GM12864 (cell line): ENCODE measurements around the gene LUC7L3.
A peak's percentile ranks its signal among the peaks of the same experiment; 100 is the strongest.
"Not testable (repeated sequence)": the region's sequence is repeated elsewhere in the genome, so short reads cannot be mapped to it uniquely, and the experiment has no call there.

Experiments
- DNase-seq: peaks from one replicate; pipeline ENCODE4 v3.0.0-alpha.2; 2011; ENCODE audit warnings: low read depth
- H3K4me3 ChIP-seq: 2 replicates; pipeline ENCODE4 v1.5.1; 2011; ENCODE audit warnings: mild to moderate bottlenecking, low read depth, low read length, control low read depth
- TF ChIP-seq, protein P1 (sequence below): IDR thresholded peaks from 2 replicates; pipeline ENCODE4 v1.5.1; 2011; ENCODE audit warnings: low read depth, mild to moderate bottlenecking, moderate library complexity, low read length, control low read depth, inconsistent platforms; ENCODE audit errors: missing control alignments

Gene LUC7L3

DNA sequence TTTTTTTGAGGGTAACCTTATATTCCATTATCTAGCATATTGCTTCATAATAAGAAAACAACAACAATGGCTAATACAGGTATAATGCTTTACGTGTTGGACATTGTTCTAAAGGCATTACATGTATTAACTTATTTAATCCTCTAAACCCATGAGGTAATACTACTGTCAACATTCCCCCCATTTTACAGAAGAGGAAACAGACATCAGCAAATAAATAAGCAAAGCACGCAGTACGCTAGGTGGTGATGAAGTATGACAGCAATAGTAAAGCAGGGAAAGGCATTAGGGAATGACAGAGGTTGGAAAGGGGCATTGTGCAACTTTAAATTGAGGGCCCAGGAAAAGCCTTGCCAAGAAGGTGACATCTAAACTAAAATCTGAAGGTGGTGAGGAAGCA is 16.2 kb upstream of the LUC7L3 start:
- TF ChIP-seq, protein P1, sequence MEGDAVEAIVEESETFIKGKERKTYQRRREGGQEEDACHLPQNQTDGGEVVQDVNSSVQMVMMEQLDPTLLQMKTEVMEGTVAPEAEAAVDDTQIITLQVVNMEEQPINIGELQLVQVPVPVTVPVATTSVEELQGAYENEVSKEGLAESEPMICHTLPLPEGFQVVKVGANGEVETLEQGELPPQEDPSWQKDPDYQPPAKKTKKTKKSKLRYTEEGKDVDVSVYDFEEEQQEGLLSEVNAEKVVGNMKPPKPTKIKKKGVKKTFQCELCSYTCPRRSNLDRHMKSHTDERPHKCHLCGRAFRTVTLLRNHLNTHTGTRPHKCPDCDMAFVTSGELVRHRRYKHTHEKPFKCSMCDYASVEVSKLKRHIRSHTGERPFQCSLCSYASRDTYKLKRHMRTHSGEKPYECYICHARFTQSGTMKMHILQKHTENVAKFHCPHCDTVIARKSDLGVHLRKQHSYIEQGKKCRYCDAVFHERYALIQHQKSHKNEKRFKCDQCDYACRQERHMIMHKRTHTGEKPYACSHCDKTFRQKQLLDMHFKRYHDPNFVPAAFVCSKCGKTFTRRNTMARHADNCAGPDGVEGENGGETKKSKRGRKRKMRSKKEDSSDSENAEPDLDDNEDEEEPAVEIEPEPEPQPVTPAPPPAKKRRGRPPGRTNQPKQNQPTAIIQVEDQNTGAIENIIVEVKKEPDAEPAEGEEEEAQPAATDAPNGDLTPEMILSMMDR, result no peak
- H3K4me3 ChIP-seq, result no peak overlapping the region

DNA sequence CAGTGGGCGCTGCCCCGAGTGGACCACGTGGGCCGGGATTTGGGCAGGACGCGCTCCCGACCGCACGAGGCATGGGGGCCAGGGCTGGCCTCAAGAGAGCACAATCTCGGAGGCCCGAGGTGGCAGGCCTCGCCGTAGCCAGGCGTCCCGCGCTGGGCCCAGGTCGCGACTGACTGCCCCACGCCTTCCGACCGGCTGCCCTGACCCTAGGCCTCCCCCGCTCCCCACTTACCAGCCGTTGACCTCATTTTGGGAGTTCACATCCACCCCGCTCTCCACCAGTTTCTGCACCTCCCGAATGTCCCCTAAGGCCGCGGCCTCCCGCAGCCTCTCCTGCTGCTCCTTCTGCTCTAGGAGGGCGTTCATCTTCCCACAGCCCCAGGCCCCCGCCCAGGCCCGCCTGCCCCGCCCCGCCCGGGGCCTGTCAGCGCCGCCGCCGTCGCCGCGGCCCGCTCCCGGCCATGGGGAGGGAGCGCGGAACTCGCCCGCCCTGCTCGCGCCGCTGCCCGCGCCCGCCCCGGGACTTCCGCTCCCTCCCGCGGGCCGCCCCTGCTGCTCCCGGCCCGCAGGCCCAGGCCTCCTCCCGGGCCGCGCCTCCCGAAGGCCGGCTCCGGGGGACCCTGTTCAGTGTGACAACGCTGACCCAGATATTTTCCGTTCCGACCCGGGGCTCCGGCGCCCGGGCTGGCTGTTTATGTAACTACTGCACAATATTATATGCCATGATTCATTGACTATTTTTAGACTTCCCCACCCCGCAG is 11.9 kb upstream of the LUC7L3 start, which contains the start of gene ANKRD40:
Gene ANKRD40 (minus strand): TSS at position 626 of the 761 bp plus-strand sequence. CDS start 260 bp downstream, at position 366.
- DNase-seq, result peak; percentile 68
- peak within 1 kb of the TSS; percentile 92 for H3K4me3 ChIP-seq
- TF ChIP-seq, protein P1, result no peak

More for the DNA sequence above, 16.2 kb upstream of the LUC7L3 start:
- no peak for DNase-seq

DNA sequence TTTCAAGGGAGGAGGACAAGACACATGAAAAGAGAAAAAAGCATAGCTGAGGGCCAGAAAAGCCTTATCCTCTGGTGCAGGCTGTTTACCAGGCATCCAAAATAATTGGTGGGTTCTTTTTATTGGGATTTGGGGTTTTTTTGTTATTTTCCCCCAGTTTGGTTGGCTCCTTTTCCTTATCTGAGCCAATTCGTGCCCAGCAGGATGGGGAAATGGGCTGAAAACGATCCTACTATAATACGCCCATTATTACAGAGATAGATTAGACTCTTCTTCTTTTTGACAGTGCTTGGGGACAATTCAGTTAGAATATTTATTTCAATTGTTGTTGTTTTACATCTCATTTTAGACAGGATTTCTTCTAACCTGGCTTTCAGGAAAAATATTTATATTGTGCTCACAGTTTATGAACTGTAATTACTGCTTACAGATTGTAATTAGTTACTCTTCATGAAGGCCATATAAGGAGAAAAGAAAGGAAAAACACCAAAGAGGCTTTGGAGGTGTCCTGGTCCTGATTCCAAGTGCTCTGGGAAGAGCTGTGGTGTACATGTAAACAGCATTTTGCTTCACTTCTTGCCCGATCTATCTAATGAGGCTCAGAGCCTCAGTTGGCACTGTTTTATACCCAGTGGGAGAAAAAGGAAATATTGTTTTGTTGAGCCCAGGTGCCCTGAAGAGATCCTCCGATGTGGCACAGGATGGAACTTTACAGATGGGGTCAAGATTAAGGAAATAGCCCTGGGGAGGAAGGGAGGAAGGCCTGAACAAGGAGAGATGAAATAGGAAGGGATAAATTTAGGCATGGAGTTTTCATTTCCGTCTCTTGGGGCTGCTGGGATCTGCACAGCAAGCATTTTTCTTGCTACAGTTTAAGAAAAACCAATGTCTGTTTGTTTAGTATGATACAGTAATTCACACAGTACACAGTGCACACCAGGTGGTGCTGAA is 11.1 kb upstream of the LUC7L3 start:
- TF ChIP-seq, protein P1, result no peak
- no peak for DNase-seq

DNA sequence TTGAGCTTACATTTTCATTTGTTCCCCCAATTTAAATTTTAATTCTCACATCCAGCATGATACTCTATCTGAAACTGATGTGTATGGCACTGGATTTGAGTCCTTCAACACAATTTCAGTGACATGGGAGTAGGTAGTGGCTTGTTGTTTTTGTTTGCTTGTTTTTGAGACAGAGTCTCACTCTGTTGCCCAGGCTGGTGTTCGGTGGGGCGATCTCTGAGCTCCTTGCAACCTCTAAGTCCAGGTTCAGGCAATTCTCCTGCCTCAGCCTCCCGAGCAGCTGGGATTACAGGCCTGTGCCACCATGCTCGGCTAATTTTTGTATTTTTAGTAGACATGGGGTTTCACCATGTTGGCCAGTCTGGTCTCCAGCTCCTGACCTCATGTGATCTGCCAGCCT is 10.3 kb upstream of the LUC7L3 start:
- H3K4me3 ChIP-seq, result peak overlapping the region; percentile 92
- not testable (repeated sequence) for DNase-seq

More for the DNA sequence above, 11.1 kb upstream of the LUC7L3 start:
- H3K4me3 ChIP-seq, result peak overlapping the region; percentile 92

DNA sequence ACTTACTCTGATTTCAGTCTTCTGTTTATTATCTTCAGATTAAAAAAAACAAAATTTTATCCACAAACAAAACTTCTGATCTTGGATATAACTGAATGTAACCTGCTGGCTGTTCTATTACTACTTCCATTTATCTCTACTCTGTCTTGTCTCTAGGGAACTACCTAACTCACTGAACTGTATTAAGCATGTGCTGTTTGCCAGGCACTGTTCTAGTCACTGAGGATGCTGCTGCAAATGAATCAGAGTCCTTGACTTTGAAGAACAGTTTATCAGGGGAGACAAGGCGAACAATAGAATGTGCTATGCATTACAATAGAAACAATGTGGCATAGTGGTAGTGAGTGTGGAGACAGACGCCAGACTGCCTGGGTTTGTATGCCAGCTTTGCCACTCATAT is 9.4 kb upstream of the LUC7L3 start:
- DNase-seq, result no peak
- TF ChIP-seq, protein P1, result no peak
- no peak overlapping the region for H3K4me3 ChIP-seq

DNA sequence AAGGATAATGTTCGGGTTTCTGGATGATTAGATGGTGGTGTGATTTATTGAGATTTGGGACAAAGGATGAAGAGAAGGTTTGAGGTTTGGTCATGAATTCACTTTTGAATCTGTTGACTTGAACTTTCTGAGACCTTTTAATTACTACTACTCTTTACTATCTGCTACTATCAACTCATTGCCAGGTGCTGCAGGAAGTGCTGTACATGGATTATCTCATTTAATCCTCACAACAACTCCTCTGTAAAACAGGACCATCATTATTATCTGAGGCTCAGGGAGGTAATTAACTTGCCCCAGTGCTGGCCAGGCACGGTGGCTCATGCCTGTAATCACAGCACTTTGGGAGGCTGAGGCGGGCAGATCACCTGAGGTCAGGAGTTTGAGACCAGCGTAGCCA is 8.8 kb upstream of the LUC7L3 start:
- TF ChIP-seq, protein P1, result no peak
- no peak overlapping the region for H3K4me3 ChIP-seq

DNA sequence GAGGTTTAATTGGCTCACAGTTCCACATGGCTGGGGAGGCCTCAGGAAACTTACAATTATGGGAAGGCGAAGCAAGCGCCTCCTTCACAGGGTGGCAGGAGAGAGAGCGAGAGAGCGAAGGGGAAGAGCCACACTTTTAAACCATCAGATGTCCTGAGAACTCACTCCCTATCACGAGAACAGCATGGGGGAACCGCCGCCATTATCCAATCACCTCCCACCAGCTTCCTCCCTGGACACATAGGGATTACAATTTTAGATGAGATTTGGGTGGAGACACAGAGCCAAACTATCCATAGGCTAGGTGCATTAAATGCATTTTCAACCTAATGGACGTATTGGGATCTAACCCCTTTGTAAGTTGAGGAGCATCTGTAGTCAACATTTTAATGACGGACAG is 6.8 kb upstream of the LUC7L3 start:
- H3K4me3 ChIP-seq, result no peak overlapping the region
- no peak for DNase-seq
- TF ChIP-seq, protein P1, result no peak

More for the DNA sequence above, 8.8 kb upstream of the LUC7L3 start:
- no peak for DNase-seq
